ENCODE results near the gene SPRYD3. TPM values are rescaled to one million over a fixed set of nuclear protein-coding genes. Genes with fewer than 3 reads are reported as not detected.
A peak's percentile ranks its signal among the peaks of the same experiment; 100 is the strongest.

SPRYD3 gene
- total RNA-seq, 4 donors from 2014 or later = 15.9 to 75.5 (median 28.9) TPM

DNA sequence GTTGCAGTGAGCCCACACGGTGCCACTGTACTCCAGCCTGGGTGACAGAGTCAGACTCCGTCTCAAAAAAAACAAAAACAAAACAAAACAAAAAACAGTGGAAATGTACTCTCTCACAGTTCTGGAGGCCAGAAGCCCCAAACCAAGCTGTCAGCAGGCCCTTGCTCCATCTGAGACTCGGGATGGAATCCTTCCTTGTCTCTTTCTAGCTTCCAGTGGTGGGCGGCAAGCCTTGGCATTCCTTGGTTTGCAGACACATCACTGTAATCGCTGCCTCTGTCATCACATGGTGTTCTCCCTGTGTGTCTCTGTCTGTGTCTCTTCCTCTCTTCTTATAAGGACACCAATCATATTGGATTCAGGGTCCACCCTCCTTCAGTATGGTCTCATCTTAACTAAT lies 22.9 kb downstream of the SPRYD3 start:
- TF ChIP-seq POLR2A (IDR thresholded peaks at IDR 0.05) = no peak
- TF ChIP-seq, protein P1, sequence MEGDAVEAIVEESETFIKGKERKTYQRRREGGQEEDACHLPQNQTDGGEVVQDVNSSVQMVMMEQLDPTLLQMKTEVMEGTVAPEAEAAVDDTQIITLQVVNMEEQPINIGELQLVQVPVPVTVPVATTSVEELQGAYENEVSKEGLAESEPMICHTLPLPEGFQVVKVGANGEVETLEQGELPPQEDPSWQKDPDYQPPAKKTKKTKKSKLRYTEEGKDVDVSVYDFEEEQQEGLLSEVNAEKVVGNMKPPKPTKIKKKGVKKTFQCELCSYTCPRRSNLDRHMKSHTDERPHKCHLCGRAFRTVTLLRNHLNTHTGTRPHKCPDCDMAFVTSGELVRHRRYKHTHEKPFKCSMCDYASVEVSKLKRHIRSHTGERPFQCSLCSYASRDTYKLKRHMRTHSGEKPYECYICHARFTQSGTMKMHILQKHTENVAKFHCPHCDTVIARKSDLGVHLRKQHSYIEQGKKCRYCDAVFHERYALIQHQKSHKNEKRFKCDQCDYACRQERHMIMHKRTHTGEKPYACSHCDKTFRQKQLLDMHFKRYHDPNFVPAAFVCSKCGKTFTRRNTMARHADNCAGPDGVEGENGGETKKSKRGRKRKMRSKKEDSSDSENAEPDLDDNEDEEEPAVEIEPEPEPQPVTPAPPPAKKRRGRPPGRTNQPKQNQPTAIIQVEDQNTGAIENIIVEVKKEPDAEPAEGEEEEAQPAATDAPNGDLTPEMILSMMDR (IDR thresholded peaks at IDR 0.05) = no peak
- H3K4me3 ChIP-seq = no peak overlapping the region
- H3K27ac ChIP-seq = peak overlapping the region in 1 of 2 donors; percentile 99
- DNase-seq = no peak
- intact Hi-C loops (cut with DNase I; ENCODE audit: low total_unique reads) = no loop called here
- H3K4me1 ChIP-seq = peaks cover 0 to 27% of the 10 kb centered on the region in 2 donors
- H3K9me3 ChIP-seq = no peaks in the 10 kb centered on the region
- no peaks in the 10 kb centered on the region for H3K36me3 ChIP-seq
- no peaks in the 10 kb centered on the region for H3K27me3 ChIP-seq

DNA sequence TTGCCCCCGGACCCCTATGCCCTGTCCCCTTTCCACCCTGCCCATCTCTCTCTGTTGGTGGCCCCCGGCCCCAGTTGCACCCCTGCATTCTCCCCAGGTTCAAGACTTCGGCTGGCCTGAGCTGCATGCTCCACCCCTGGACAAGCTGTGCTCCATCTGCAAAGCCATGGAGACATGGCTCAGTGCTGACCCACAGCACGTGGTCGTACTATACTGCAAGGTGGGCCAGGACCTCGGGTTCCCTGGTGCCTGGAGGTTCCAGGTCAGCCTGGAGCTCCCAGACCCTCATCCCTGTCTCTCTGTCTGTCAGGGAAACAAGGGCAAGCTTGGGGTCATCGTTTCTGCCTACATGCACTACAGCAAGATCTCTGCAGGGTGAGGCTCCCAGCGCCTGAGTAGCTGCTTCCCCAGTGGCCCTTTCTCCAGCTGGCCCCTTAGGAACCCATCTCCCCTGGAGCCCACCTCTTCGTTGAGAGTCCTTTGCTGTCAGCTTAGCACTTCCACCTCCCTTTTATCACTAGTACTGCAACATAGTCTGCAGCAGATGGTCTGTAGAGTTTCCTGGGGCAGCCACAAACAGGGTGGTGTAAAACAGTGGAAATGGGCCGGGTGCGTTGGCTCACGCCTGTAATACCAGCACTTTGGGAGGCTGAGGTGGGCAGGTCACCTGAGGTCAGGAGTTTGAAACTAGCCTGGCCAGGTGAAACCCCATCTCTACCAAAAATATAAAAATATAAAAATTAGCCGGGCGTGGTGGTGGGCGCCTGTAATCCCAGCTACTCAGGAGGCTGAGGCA lies 23.5 kb downstream of the SPRYD3 start:
- peaks cover 0 to 21% of the 10 kb centered on the region in 2 donors for H3K4me1 ChIP-seq
- no peak overlapping the region for H3K4me3 ChIP-seq
- H3K9me3 ChIP-seq = no peaks in the 10 kb centered on the region
- no peaks in the 10 kb centered on the region for H3K36me3 ChIP-seq
- H3K27me3 ChIP-seq = no peaks in the 10 kb centered on the region
- TF ChIP-seq, protein P1 (IDR thresholded peaks at IDR 0.05) = no peak
- no peak for TF ChIP-seq POLR2A (IDR thresholded peaks at IDR 0.05)
- H3K27ac ChIP-seq = peak overlapping the region; percentile 99
- no peak for DNase-seq
- intact Hi-C loops (cut with DNase I; ENCODE audit: low total_unique reads) = no loop called here

GRCh38 chr12:53054112-53054878 lies 24.9 kb downstream of the SPRYD3 start:
- no peaks in the 10 kb centered on the region for H3K9me3 ChIP-seq
- H3K4me1 ChIP-seq = peaks cover 0 to 13% of the 10 kb centered on the region in 2 donors
- H3K36me3 ChIP-seq = no peaks in the 10 kb centered on the region
- peak; percentile 68 to 84 for TF ChIP-seq POLR2A (IDR thresholded peaks at IDR 0.05)
- TF ChIP-seq, protein P1 (IDR thresholded peaks at IDR 0.05) = peak in 1 of 4 experiments; percentile 23
- intact Hi-C loops (cut with DNase I; ENCODE audit: low total_unique reads) = no loop called here
- H3K27me3 ChIP-seq = no peaks in the 10 kb centered on the region
- peak overlapping the region; percentile 45 for H3K4me3 ChIP-seq
- peak overlapping the region; percentile 99 for H3K27ac ChIP-seq
- DNase-seq = peak; percentile 94 to 96

- Histone ChIP-seq H3K27me3 (no peaks in the 10 kb centered on the region), H3K4me1 (peaks cover 0 to 19% of the 10 kb centered on the region in 2 donors), H3K9me3 (no peaks in the 10 kb centered on the region), H3K36me3 (no peaks in the 10 kb centered on the region), H3K27ac (peak overlapping the region; percentile 99), H3K4me3 (peak overlapping the region; percentile 59 to 76)
- intact Hi-C loops (cut with DNase I; ENCODE audit: low total_unique reads) = no loop called here
- TF ChIP-seq, protein P1 (IDR thresholded peaks at IDR 0.05) = peak; percentile 44 to 70 (median 58)
- no peak for TF ChIP-seq POLR2A (IDR thresholded peaks at IDR 0.05)
- peak; percentile 57 to 71 for DNase-seq
These were observed 25.7 kb downstream of the SPRYD3 start for GRCh38 chr12:53053218-53054111.

Measured in uterus (tissue), 4 donors.